Stimulated activated CD8-positive, alpha-beta memory T cell treated with anti-CD3 and anti-CD28 coated beads, Interleukin-7, amount 100 ng/mL, for 24 hours (primary cell): ENCODE measurements around the gene ARL3.

Experiments used
- DNase-seq: peaks from one replicate; pipeline ENCODE4 v3.0.0-alpha.2; 2020; ENCODE audit warnings: low read depth

Gene ARL3

DNA sequence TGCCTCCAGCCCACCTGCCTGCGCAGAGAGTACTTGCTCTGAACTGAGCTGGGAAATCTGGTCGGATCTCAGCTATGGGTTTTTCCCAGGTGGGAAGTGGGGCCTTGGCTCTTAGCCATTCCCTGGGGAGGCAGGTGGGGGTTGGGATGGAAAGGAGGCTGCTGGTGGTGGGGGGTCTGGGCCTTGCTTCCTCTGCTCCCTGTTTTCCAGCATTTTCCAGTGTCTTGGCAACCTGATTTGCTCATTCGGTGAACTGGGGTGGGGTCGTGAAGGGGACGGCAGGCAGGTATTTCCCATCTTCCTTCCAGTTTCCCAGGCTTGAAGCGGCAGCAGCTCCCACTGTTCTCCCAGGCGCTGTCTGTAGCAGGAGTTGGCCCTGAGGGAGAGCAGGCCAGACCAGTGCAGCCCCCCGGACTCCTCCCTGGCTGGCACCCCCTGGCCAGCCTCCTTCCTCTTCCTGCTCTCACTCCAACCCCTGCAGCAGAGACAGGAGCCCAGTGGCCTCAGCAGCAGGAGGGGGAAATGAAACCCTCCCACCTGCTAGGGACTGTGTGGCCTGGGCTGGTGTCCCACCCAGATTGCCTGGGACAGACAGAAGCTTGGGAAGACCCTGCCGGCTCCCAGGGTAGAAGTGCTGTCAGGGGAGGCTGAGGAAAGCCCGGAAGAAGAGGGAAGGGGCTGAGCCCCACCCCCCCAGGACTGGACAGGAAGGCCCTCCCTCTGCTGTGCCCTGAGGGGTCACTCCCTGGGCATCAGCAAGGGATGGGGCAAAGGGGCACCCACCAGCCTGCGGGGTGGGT is 63.3 kb downstream of the ARL3 start:
- no peak for DNase-seq

GRCh38 chr10:102649797-102650654 is 64.2 kb downstream of the ARL3 start:
- no peak for DNase-seq

- DNase-seq, result no peak
Measured at GRCh38 chr10:102648889-102649796, 65.1 kb downstream of the ARL3 start.

- no peak for DNase-seq
Measured at GRCh38 chr10:102648269-102648888, 65.8 kb downstream of the ARL3 start.

GRCh38 chr10:102647443-102648268 is 66.5 kb downstream of the ARL3 start:
- DNase-seq, result no peak

- DNase-seq, result no peak
Measured at GRCh38 chr10:102646610-102647442, 67.4 kb downstream of the ARL3 start.

- DNase-seq, result peak; percentile 46
Measured at GRCh38 chr10:102645741-102646609, 68.2 kb downstream of the ARL3 start.

DNA sequence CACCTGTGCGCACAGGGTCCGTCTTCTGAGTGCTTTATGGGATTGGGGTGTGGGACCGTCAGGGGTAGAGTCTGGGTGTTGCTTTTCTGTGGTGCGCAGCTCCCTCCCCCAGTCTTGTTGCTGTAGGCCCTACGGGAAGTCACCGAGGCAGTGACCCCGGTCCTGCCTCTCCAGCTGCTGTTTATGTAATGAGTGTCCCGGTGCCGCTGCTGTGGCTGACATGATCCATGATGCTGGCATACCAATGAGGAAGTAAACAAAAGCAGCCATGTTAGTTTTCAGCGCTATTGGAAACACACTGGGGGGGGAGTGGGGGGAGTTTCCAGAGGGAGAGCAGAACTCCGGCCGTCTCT is 68.8 kb downstream of the ARL3 start:
- no peak for DNase-seq

GRCh38 chr10:102644646-102645387 is 69.4 kb downstream of the ARL3 start:
- DNase-seq, result peak; percentile 37

- DNase-seq, result peak; percentile 31
Measured at GRCh38 chr10:102644066-102644645, 70.0 kb downstream of the ARL3 start, which contains the start of gene TRIM8. TSS of gene TRIM8 (plus strand) at chr10:102644479. CDS start at chr10:102644618, 139 bp downstream.

- no peak for DNase-seq
Measured at GRCh38 chr10:102643336-102644065, 70.7 kb downstream of the ARL3 start.

DNA sequence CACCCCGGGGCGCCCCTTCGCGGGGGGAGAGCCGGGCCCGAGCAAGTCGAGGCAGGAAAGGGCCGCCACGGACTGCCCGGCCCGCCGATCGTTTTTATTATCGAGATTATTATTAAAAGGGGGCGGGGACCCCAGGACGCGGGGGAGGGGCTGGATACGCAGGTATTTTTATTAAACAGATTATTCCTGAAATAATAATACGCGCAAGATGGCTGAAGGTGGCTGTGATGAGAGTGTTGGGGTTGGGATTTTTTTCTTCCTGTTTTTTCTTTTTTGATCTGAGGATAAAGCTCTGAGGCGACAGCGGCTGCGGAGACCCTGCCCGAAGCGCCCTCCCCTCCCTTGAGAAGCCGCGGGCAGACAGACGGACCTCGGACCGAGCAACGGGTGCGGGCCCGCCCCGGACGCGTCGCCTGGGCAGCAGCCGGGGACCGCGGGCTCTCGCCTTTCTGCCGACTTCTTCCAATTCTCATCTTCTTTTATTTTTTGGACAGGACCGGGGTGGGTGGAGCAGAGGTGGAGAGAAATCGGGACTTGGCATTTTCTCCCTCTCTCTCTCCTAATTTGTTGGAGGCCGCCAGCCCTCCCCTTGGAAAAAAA is 71.4 kb downstream of the ARL3 start:
- DNase-seq, result peak; percentile 21

DNA sequence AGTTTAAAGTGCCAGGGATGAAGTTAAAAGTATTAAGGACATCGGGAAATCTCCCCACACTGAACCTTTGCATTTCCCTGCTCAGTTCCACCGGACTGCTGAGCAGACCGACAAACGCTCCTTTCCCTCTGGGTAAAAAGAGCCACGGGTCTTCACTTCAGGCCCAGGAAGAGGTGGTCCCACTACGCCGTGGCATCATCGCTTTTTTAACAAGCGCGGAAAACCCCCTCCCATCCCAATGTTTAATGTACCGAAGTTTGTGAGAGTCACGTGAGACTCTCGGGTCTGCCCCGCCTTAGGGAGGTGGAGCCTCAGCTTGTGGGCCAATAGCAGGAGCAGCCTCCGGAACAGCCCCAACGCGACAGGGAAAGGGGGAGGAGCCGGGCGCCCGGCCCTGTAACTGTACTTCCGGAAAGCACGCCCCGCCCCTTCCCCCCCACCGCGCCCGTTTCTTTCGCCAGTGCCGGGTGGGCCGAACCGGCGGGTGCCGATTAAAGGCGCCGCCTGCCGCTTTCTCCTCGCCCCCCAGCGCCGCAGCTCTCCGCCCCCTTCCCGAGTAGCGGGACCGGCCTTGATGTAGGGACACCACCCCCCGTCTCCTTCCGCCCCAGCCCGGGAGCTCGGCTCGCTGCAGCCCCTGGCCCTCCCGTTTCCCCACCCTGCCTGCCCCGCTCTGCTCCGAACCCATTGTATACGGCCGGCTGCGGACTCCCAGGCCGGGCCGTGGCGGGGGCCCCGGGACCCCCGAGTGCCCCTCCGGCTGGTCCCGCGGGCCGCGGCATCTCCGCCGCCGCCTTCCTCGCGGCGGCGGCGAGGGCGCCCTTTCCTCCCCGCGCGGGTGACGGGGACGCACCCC is 72.1 kb downstream of the ARL3 start:
- DNase-seq, result peak; percentile 96

GRCh38 chr10:102641402-102641801 is 72.8 kb downstream of the ARL3 start:
- no peak for DNase-seq

DNA sequence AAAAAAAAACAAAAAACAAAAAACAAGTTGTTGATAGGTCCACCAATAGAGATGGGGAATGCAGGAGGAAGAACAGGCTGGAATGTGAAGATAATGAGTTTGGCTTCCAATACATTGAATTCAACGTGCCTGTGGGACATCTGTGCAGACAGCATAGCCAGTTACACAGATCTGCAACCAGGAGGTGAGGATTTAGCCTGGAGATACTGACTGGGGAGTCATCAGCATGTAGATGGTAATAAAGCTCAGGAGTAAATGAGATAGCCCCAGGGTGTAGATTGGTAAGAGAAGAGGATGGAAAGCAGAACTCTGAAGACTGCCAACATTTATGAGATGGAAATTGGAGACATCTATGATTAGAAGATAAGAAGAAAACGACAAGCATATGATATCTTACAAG is 74.7 kb downstream of the ARL3 start:
- no peak for DNase-seq

GRCh38 chr10:102635377-102635776 is 78.8 kb downstream of the ARL3 start:
- DNase-seq, result no peak
